Epithelial cell of proximal tubule (primary cell): ENCODE results near the gene KCNC1. TPM values are rescaled to one million over a fixed set of nuclear protein-coding genes. Genes with fewer than 3 reads are reported as not detected.

Source experiments
- DNase-seq: peaks from one replicate; pipeline ENCODE4 v3.0.0-alpha.2; 2011; ENCODE audit warnings: low read depth
- H3K4me3 ChIP-seq: 2 replicates; pipeline ENCODE4 v1.5.1; 2011; ENCODE audit warnings: low read depth, mild to moderate bottlenecking, low read length
- total RNA-seq: library from RNA; depleted of rRNA; stranded (reverse); fragments of >200 nt; gene quantifications from 2 replicates; pipeline ENCODE4 v1.2.3, GENCODE V29; 2015
- TF ChIP-seq, protein P1 (sequence below): conservative IDR thresholded peaks from 2 replicates; pipeline ENCODE4 v1.5.1; 2012; ENCODE audit warnings: low read depth, mild to moderate bottlenecking, low read length

KCNC1 gene
- total RNA-seq, 1 donor from 2014 or later, result not detected

GRCh38 chr11:17831883-17832282 is 97.3 kb downstream of the KCNC1 start:
- no peak overlapping the region for H3K4me3 ChIP-seq
- TF ChIP-seq, protein P1, sequence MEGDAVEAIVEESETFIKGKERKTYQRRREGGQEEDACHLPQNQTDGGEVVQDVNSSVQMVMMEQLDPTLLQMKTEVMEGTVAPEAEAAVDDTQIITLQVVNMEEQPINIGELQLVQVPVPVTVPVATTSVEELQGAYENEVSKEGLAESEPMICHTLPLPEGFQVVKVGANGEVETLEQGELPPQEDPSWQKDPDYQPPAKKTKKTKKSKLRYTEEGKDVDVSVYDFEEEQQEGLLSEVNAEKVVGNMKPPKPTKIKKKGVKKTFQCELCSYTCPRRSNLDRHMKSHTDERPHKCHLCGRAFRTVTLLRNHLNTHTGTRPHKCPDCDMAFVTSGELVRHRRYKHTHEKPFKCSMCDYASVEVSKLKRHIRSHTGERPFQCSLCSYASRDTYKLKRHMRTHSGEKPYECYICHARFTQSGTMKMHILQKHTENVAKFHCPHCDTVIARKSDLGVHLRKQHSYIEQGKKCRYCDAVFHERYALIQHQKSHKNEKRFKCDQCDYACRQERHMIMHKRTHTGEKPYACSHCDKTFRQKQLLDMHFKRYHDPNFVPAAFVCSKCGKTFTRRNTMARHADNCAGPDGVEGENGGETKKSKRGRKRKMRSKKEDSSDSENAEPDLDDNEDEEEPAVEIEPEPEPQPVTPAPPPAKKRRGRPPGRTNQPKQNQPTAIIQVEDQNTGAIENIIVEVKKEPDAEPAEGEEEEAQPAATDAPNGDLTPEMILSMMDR, result no peak
- DNase-seq, result no peak

Other genes starting within 250 kb of the KCNC1 start
- gene USH1C, start 190.4 kb upstream of the KCNC1 start, total RNA-seq, result 1.1 TPM in 1 of 2 replicates, not detected in the other
- gene OTOG, start 187.5 kb upstream of the KCNC1 start, total RNA-seq, result not detected in 2 replicates
- gene MYOD1, start 15.2 kb upstream of the KCNC1 start, total RNA-seq, result not detected in 2 replicates